K562 (cell line): ENCODE measurements around the gene FRMD1. TPM values are rescaled to one million over a fixed set of nuclear protein-coding genes. Genes with fewer than 3 reads are reported as not detected.

ENCODE experiments used
- AFF4 ChIP-seq: sonication (generic); formaldehyde crosslinking; IDR thresholded peaks from 2 replicates; pipeline ENCODE4 v1.8.0; 2023; ENCODE audit warnings: mild to moderate bottlenecking, missing genetic modification reagents
- BRF2 ChIP-seq: IDR thresholded peaks from 3 replicates; pipeline ENCODE4 v1.6.1; 2011; ENCODE audit warnings: borderline replicate concordance, mild to moderate bottlenecking; ENCODE audit not compliant: insufficient read length, insufficient read depth
- FOXK2 ChIP-seq, 2 experiments: fragments of 450-650 bp; IDR thresholded peaks in 1 of 2; conservative IDR thresholded peaks in 1 of 2; 2 replicates each; pipeline ENCODE4 v1.6.1; 2016; ENCODE audit warnings: low read depth in 2 of 2, mild to moderate bottlenecking in 1 of 2
- HNRNPK ChIP-seq: fragments of 200-400 bp; formaldehyde crosslinking; IDR thresholded peaks from one replicate; pipeline ENCODE4 v1.6.1; 2018; ENCODE audit warnings: mild to moderate bottlenecking, low read depth, low read length; ENCODE audit not compliant: poor library complexity, severe bottlenecking
- MLX ChIP-seq, 2 experiments: fragments of 450-650 bp in 1 of 2; sonication (generic) in 1 of 2; formaldehyde crosslinking; conservative IDR thresholded peaks; 2 replicates each; pipeline versions ENCODE4 v1.4.0 to v1.8.1; 2020 to 2022; ENCODE audit warnings: mild to moderate bottlenecking in 1 of 2, missing genetic modification reagents in 1 of 2
- NCOA6 ChIP-seq: fragments of 450-650 bp; IDR thresholded peaks from 2 replicates; pipeline ENCODE4 v1.6.1; 2017; ENCODE audit warnings: mild to moderate bottlenecking
- RUNX1 ChIP-seq: sonication (generic); IDR thresholded peaks from 2 replicates; pipeline ENCODE4 v1.6.1; 2016; ENCODE audit warnings: antibody characterized with exemption, low read depth
- SAFB2 ChIP-seq: fragments of 200-400 bp; formaldehyde crosslinking; IDR thresholded peaks from 2 replicates; pipeline ENCODE4 v1.6.1; 2018; ENCODE audit warnings: borderline replicate concordance, low read length, low read depth, moderate library complexity; ENCODE audit not compliant: severe bottlenecking
- ZBTB12 ChIP-seq: fragments of 250-450 bp; sonication (Bioruptor Pico); IDR thresholded peaks from 2 replicates; pipeline ENCODE4 v1.4.0; 2020
- ZNF232 ChIP-seq: sonication (generic); formaldehyde crosslinking; IDR thresholded peaks from 2 replicates; pipeline ENCODE4 v1.8.0; 2022; ENCODE audit warnings: mild to moderate bottlenecking, missing genetic modification reagents
- polyA plus RNA-seq, 8 experiments: library from polyadenylated mRNA; depleted of rRNA in 4 of 8; stranded (reverse) in 5 of 8; unstranded in 3 of 8; fragments of >200 nt; fragmentation: Nextera tagmentation in 2 of 8; fragmentation: Illumina TruSeq in 1 of 8; extraction: Ambion mirVana in 2 of 8; extraction: Trizol in 1 of 8; gene quantifications; 2 replicates each; pipeline versions ENCODE4 v1.2.1 to v1.2.3, GENCODE V29; 2011 to 2014; ENCODE audit warnings: inconsistent platforms in 1 of 8, missing spikeins in 1 of 8
- total RNA-seq, 7 experiments: library from RNA; depleted of rRNA in 6 of 7; stranded (reverse); fragments of >200 nt in 6 of 7; fragmentation: Illumina TruSeq in 2 of 7; extraction: Trizol in 2 of 7; gene quantifications; 2 replicates each; pipeline versions ENCODE4 v1.2.1 to v1.2.3, GENCODE V29; 2011 to 2021; ENCODE audit warnings: low replicate concordance in 1 of 7

FRMD1 gene
- total and polyA plus RNA-seq, 9 of the 15 experiments (the other 6 are each of a cell fraction or from before 2014, with no cell fraction given): 0.01 to 0.04 (median 0.01) TPM; not detected in 6

DNA sequence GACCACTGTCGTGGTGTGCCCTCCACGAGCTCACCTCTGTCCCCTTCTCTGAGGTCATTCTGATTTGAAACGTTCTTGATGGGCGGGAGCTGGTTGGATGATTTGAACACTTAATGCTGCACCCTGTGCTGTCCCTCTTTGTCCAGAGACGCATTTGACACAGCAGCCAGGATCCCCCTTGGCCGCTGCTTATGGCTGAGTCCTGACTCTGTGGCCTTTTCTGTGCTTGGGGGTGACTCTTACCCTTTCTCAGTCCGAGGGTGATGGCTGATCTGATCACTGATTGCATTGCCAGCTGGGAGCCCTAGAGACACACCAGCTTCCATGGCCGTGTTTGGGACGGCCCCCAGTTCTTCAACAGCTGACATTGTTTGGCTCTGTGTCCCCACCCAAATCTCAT lies 43.5 kb upstream of the FRMD1 start (continued):
- TF ChIP-seq MLX (CRISPR knock-in tag; conservative IDR thresholded peaks at IDR 0.05) (no peak), FOXK2 (conservative IDR thresholded peaks at IDR 0.05 in 1 of 2, IDR thresholded peaks at IDR 0.05 in 1 of 2; ENCODE audit: low read depth in 2 of 2) (no peak), BRF2 (no peak), NCOA6 (no peak), ZNF232 (CRISPR knock-in tag) (no peak), AFF4 (CRISPR knock-in tag) (no peak), HNRNPK (no peak), RUNX1 (no peak), ZBTB12 (no peak), SAFB2 (no peak)
